ENCODE results near the gene BICD1.

Gene BICD1

DNA sequence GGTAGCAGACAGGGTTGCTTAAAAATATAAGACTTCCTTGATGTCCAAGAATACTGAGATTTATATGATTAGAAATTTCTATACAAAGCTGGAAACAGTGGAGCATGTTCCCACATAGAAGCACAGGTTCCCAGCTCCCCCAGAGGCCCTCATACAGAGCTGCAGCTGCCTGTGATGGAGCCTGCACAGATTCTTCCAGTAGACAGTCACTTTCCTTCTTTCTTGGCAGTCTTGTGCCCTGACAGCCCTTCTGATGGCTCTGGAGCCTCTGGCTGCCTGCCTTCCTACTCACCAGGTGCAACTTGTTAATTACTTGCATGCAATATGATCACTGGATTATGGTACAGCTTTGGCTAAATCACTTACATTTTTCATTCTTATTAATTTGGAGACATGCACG lies 44.4 kb downstream of the BICD1 start:
- ChIA-PET CTCF (no interaction called here), POLR2A (no interaction called here)
- no peak for DNase-seq (ENCODE audit: low read depth, low spot score)
- TF ChIP-seq, protein P1, sequence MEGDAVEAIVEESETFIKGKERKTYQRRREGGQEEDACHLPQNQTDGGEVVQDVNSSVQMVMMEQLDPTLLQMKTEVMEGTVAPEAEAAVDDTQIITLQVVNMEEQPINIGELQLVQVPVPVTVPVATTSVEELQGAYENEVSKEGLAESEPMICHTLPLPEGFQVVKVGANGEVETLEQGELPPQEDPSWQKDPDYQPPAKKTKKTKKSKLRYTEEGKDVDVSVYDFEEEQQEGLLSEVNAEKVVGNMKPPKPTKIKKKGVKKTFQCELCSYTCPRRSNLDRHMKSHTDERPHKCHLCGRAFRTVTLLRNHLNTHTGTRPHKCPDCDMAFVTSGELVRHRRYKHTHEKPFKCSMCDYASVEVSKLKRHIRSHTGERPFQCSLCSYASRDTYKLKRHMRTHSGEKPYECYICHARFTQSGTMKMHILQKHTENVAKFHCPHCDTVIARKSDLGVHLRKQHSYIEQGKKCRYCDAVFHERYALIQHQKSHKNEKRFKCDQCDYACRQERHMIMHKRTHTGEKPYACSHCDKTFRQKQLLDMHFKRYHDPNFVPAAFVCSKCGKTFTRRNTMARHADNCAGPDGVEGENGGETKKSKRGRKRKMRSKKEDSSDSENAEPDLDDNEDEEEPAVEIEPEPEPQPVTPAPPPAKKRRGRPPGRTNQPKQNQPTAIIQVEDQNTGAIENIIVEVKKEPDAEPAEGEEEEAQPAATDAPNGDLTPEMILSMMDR (IDR thresholded peaks at IDR 0.05; ENCODE audit: insufficient read depth, low read length, missing control alignments), result no peak
- H3K4me3 ChIP-seq (ENCODE audit: low read depth, low read length), result no peak overlapping the region

DNA sequence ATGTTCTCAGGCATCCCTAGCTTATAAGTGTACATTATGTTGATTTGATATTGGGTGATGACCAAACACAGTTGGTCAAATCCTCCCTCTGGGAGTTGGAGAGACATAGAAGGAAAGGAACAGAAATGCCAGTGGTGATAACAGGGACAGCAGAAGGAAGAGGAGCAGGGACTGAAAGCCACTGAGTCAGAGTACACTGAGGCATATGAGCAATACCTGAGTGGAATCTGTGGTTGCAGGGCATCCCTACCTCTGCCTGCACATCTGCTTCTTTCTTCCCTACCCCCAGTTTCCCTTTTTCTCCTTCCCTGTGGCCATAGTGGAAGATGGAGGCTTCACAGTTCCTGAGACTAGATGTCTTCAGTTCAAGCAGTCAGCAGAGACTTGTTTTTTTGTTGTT lies 44.9 kb downstream of the BICD1 start:
- ChIA-PET POLR2A (no interaction called here), CTCF (no interaction called here)
- no peak for DNase-seq (ENCODE audit: low read depth, low spot score)
- TF ChIP-seq, protein P1 (IDR thresholded peaks at IDR 0.05; ENCODE audit: insufficient read depth, low read length, missing control alignments), result no peak
- H3K4me3 ChIP-seq (ENCODE audit: low read depth, low read length), result no peak overlapping the region

GRCh38 chr12:32155041-32155440 lies 48.4 kb downstream of the BICD1 start:
- CTCF ChIA-PET, result no interaction called here
- TF ChIP-seq, protein P1 (IDR thresholded peaks at IDR 0.05; ENCODE audit: insufficient read depth, low read length, missing control alignments), result no peak
- POLR2A ChIA-PET, result no interaction called here
- no peak overlapping the region for H3K4me3 ChIP-seq (ENCODE audit: low read depth, low read length)
- no peak for DNase-seq (ENCODE audit: low read depth, low spot score)

DNA sequence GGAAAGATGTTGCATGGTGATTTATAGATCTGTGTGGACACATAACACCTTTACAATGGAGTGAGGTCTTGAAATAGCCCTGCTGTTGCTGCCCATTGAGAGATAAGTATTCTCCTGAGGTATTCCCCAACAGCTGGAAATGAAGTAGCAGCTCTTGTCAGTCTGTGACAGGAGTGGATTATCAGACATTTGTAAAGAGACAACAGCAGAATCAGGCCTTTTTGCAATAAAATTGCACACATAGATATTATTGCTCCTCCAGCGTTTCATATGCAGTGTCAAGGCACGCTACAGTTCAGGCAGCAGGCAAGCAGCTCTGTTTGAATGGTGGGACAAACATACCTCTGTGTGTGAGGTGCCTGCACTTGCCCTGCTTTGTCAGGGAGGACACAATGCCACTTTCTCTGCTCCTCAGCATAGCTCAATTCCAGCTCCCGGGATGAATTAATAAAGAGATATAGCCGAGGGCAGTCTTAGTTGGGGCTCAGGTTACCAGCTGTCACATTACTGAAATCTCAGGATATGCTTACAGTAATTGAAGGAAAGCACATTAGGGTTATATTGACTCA lies 49.4 kb downstream of the BICD1 start:
- POLR2A ChIA-PET, result interaction anchor here (0.6 kb wide), 1 partner anchor 96 kb away, joined by 3 read pairs; no protein-coding TSS in a partner anchor
- no peak for DNase-seq (ENCODE audit: low read depth, low spot score)

DNA sequence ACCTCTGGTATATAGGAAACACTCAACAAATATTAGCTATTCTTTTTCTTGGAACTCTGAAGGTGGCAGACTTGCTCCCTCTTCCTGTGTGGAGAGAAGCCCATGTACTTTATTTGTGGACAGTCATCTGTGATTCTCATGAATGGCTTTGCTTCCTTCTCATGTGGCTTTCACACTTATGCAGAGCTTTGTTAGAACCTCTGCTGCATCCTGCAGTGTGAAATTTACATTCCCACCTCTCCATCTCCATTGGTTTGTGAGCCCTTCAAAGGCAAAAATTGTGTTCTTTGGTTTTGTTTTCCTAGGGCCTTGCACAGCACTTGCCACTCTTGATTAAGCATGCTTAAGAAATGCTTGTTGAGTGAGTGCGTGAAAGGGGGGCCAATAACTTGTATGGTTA lies 51.9 kb downstream of the BICD1 start:
- CTCF ChIA-PET, result no interaction called here
- TF ChIP-seq, protein P1 (IDR thresholded peaks at IDR 0.05; ENCODE audit: insufficient read depth, low read length, missing control alignments), result no peak
- no peak for DNase-seq (ENCODE audit: low read depth, low spot score)
- POLR2A ChIA-PET, result no interaction called here
- no peak overlapping the region for H3K4me3 ChIP-seq (ENCODE audit: low read depth, low read length)

More for the DNA sequence above, 49.4 kb downstream of the BICD1 start:
- CTCF ChIA-PET, result interaction anchor here (0.8 kb wide), 1 partner anchor 19 kb away, joined by 3 read pairs; no protein-coding TSS in a partner anchor
- no peak overlapping the region for H3K4me3 ChIP-seq (ENCODE audit: low read depth, low read length)
- TF ChIP-seq, protein P1 (IDR thresholded peaks at IDR 0.05; ENCODE audit: insufficient read depth, low read length, missing control alignments), result no peak

DNA sequence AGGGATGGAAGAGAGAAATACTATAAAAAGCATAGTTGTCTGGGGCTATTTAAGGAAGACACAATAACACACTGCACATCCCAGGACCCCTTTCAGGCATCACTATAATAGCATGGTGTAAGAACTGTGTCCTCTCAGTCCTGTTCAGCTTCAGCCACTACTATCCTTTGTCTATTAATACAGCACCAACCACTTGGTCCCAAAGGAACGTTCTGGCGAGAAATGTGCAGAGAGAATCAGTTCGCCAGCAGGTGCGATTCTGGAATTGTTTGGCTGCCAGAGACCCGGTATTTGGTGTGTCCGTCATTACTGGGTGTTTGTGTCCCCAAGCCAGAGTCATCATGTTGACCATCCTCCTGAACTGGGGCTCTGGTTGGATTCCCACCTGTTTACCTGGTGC lies 52.7 kb downstream of the BICD1 start:
- no peak overlapping the region for H3K4me3 ChIP-seq (ENCODE audit: low read depth, low read length)
- no peak for DNase-seq (ENCODE audit: low read depth, low spot score)
- CTCF ChIA-PET, result no interaction called here
- TF ChIP-seq, protein P1 (IDR thresholded peaks at IDR 0.05; ENCODE audit: insufficient read depth, low read length, missing control alignments), result no peak
- POLR2A ChIA-PET, result no interaction called here

Data from AG04449 (cell line).